ENCODE data around the gene GPI. TPM values are rescaled to one million over a fixed set of nuclear protein-coding genes. Genes with fewer than 3 reads are reported as not detected.

The GPI gene
- total and polyA plus RNA-seq, 2 of the 8 experiments (the other 6 are each of a cell fraction or from before 2014, with no cell fraction given), result 171 to 360 TPM

DNA sequence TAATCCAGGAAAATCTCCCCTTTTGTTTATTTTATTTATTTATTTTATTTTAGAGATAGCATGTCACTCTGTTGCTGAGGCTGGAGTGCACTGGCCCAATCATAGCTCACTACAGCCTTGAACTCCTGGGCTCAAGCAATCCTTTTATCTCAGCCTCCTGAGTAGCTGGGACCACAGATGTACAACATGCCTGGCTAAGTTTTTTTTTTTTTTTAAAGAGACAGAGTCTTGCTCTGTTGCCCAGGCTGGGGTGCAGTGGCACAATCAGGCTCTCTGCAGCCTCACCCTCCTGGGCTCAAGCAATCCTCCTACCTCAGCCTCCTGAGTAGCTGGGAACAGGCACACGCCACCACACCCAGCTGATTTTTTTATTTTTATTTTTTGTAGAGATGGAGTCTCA, 32.9 kb downstream of the GPI start (continued):
- no peak for TF ChIP-seq PHF8 (conservative IDR thresholded peaks at IDR 0.05; ENCODE audit: low read depth, low read length)
